PC-9 (cell line): Measurements from ENCODE around the gene TMEM98.

Experiments
- EZH2 ChIP-seq: fragments of 200-600 bp; sonication (generic); IDR thresholded peaks from 2 replicates; pipeline ENCODE4 v1.8.0; 2017; ENCODE audit warnings: antibody characterized with exemption, low read depth
- TF ChIP-seq, protein P1 (sequence below): fragments of 200-600 bp; sonication (generic); conservative IDR thresholded peaks from 2 replicates; pipeline ENCODE4 v1.6.1; 2017; ENCODE audit warnings: mixed run types, antibody characterized with exemption, mild to moderate bottlenecking, moderate library complexity

DNA sequence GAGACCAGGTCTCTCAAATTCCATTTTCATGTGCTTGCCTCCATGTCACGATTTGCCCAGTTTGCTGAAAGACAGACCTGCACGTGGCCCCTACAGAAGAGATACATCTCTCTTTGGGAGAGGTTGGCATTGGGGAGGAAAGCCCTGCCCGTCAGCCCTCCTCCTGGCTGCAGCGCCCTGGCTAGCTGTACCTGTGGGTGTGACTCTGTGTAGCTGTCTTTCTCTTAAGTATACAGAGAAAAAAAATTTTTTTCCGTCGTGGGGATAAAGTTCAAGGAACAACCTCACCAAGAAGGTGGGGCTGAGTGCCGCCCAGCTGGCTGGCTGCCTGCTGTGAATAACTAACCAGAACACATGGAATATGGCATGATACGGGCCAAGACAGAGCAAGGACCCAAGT lies 26.5 kb downstream of the TMEM98 start:
- TF ChIP-seq, protein P1, sequence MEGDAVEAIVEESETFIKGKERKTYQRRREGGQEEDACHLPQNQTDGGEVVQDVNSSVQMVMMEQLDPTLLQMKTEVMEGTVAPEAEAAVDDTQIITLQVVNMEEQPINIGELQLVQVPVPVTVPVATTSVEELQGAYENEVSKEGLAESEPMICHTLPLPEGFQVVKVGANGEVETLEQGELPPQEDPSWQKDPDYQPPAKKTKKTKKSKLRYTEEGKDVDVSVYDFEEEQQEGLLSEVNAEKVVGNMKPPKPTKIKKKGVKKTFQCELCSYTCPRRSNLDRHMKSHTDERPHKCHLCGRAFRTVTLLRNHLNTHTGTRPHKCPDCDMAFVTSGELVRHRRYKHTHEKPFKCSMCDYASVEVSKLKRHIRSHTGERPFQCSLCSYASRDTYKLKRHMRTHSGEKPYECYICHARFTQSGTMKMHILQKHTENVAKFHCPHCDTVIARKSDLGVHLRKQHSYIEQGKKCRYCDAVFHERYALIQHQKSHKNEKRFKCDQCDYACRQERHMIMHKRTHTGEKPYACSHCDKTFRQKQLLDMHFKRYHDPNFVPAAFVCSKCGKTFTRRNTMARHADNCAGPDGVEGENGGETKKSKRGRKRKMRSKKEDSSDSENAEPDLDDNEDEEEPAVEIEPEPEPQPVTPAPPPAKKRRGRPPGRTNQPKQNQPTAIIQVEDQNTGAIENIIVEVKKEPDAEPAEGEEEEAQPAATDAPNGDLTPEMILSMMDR = no peak
- no peak for TF ChIP-seq EZH2
